ENCODE data around the gene SLC5A3.

DNA sequence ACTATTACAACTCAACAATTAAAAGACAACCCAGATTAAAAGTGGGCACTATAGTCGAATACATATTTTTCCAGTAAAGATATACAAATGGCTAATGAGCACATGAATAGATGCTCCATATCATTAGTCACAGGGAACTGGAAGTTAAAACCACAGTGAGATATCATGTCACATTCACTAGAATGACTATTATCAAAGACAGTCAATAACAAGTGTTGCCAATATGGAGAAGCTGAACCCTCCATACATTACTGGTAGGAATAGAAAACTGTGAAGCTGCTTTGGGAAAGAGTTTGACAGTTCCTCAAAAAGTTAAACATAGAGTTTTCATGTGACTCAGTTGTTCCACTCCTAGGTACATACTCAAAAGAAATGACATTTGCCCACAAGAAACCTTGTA, 30.6 kb upstream of the SLC5A3 start:
- TF ChIP-seq, protein P1, sequence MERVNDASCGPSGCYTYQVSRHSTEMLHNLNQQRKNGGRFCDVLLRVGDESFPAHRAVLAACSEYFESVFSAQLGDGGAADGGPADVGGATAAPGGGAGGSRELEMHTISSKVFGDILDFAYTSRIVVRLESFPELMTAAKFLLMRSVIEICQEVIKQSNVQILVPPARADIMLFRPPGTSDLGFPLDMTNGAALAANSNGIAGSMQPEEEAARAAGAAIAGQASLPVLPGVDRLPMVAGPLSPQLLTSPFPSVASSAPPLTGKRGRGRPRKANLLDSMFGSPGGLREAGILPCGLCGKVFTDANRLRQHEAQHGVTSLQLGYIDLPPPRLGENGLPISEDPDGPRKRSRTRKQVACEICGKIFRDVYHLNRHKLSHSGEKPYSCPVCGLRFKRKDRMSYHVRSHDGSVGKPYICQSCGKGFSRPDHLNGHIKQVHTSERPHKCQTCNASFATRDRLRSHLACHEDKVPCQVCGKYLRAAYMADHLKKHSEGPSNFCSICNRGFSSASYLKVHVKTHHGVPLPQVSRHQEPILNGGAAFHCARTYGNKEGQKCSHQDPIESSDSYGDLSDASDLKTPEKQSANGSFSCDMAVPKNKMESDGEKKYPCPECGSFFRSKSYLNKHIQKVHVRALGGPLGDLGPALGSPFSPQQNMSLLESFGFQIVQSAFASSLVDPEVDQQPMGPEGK (CRISPR knock-in tag; IDR thresholded peaks at IDR 0.05; ENCODE audit: borderline replicate concordance): no peak
- no peak for TF ChIP-seq ARNTL (CRISPR knock-in tag; IDR thresholded peaks at IDR 0.05; ENCODE audit: borderline replicate concordance, low read depth)
